Sigmoid colon (tissue), 4 donors: ENCODE measurements around the gene AACS.

Source experiments
- CTCF ChIP-seq, 4 experiments: fragments of 450-650 bp in 3 of 4; fragments of 200-600 bp in 1 of 4; IDR thresholded peaks; one replicate each; pipeline ENCODE4 v1.5.1; 2016 to 2019; ENCODE audit warnings: antibody characterized with exemption in 4 of 4, mild to moderate bottlenecking in 3 of 4, moderate library complexity in 2 of 4
- EP300 ChIP-seq, 4 donors: sonication (generic); formaldehyde crosslinking; IDR thresholded peaks; one replicate each; pipeline ENCODE4 v1.6.1; 2017; ENCODE audit warnings: antibody characterized with exemption in 4 of 4
- POLR2A ChIP-seq, 2 donors: fragments of 450-650 bp; IDR thresholded peaks; one replicate each; pipeline ENCODE4 v1.6.1; 2016; ENCODE audit warnings: antibody characterized with exemption in 2 of 2, mild to moderate bottlenecking in 2 of 2, moderate library complexity in 2 of 2
- POLR2AphosphoS5 ChIP-seq, 4 donors: sonication (generic); formaldehyde crosslinking; IDR thresholded peaks; one replicate each; pipeline ENCODE4 v1.6.1; 2017; ENCODE audit warnings: antibody characterized with exemption in 4 of 4

GRCh38 chr12:125092108-125092871, 27.1 kb downstream of the AACS start:
- no peak for TF ChIP-seq CTCF (IDR thresholded peaks at IDR 0.05)
- no peak for TF ChIP-seq EP300 (IDR thresholded peaks at IDR 0.05)
- TF ChIP-seq POLR2AphosphoS5 (IDR thresholded peaks at IDR 0.05), result no peak
- no peak for TF ChIP-seq POLR2A (IDR thresholded peaks at IDR 0.05)
